ENCODE data around the gene ACTL7B. TPM values are rescaled to one million over a fixed set of nuclear protein-coding genes. Genes with fewer than 3 reads are reported as not detected.

The ACTL7B gene
- polyA plus RNA-seq, 1 donor from 2014 or later = not detected

- Histone ChIP-seq H3F3A (ENCODE audit: insufficient read depth, low read length, poor library complexity, severe bottlenecking) (no peaks in the 10 kb centered on the region), H3K27me3 (ENCODE audit: insufficient read depth, low read depth, low read length) (no peaks in the 10 kb centered on the region), H3K27ac (ENCODE audit: low read length) (no peak overlapping the region), H3K4me3 (ENCODE audit: low read length) (no peak overlapping the region), H3K9me2 (ENCODE audit: insufficient read depth, low read length) (no peaks in the 10 kb centered on the region), H3K4me2 (ENCODE audit: low read length) (no peak overlapping the region), H3K79me2 (replicated peaks; ENCODE audit: insufficient read depth, low read length) (no peaks in the 10 kb centered on the region), H3K9ac (ENCODE audit: low read length) (no peak overlapping the region), H3K36me3 (ENCODE audit: insufficient read depth, low read length) (no peaks in the 10 kb centered on the region), H3K9me3 (ENCODE audit: low read length) (no peaks in the 10 kb centered on the region), H2AFZ (ENCODE audit: low read depth, low read length) (no peak overlapping the region), H4K20me1 (ENCODE audit: insufficient read depth) (no peaks in the 10 kb centered on the region)
- TF ChIP-seq CTCF (IDR thresholded peaks at IDR 0.05; ENCODE audit: poor library complexity, severe bottlenecking) (no peak), SMC3 (conservative IDR thresholded peaks at IDR 0.05; ENCODE audit: poor library complexity) (no peak), RAD21 (conservative IDR thresholded peaks at IDR 0.05) (no peak), POLR2AphosphoS5 (IDR thresholded peaks at IDR 0.05) (no peak), EZH2 (IDR thresholded peaks at IDR 0.05; ENCODE audit: borderline replicate concordance, insufficient read depth, low read length, poor library complexity, severe bottlenecking) (no peak), REST (IDR thresholded peaks at IDR 0.05; ENCODE audit: borderline replicate concordance) (no peak)
These were observed 3.8 kb upstream of the ACTL7B start for GRCh38 chr9:108859459-108860114.

GRCh38 chr9:108857572-108857971 is 1.8 kb upstream of the ACTL7B start:
- Histone ChIP-seq H3K27ac (ENCODE audit: low read length) (no peak overlapping the region), H3K4me3 (ENCODE audit: low read length) (no peak overlapping the region), H2AFZ (ENCODE audit: low read depth, low read length) (no peak overlapping the region), H3F3A (ENCODE audit: insufficient read depth, low read length, poor library complexity, severe bottlenecking) (no peaks in the 10 kb centered on the region), H3K27me3 (ENCODE audit: insufficient read depth, low read depth, low read length) (no peaks in the 10 kb centered on the region), H3K79me2 (replicated peaks; ENCODE audit: insufficient read depth, low read length) (no peaks in the 10 kb centered on the region), H3K9me2 (ENCODE audit: insufficient read depth, low read length) (no peaks in the 10 kb centered on the region), H3K4me2 (ENCODE audit: low read length) (no peak overlapping the region), H4K20me1 (ENCODE audit: insufficient read depth) (no peaks in the 10 kb centered on the region), H3K9me3 (ENCODE audit: low read length) (no peaks in the 10 kb centered on the region), H3K36me3 (ENCODE audit: insufficient read depth, low read length) (no peaks in the 10 kb centered on the region), H3K9ac (ENCODE audit: low read length) (no peak overlapping the region)
- TF ChIP-seq TAF1 (IDR thresholded peaks at IDR 0.05; ENCODE audit: low read depth) (no peak), REST (IDR thresholded peaks at IDR 0.05; ENCODE audit: borderline replicate concordance) (no peak), SMC3 (conservative IDR thresholded peaks at IDR 0.05; ENCODE audit: poor library complexity) (no peak), RAD21 (conservative IDR thresholded peaks at IDR 0.05) (no peak), CTCF (IDR thresholded peaks at IDR 0.05; ENCODE audit: poor library complexity, severe bottlenecking) (no peak), POLR2AphosphoS5 (IDR thresholded peaks at IDR 0.05) (no peak), EZH2 (IDR thresholded peaks at IDR 0.05; ENCODE audit: borderline replicate concordance, insufficient read depth, low read length, poor library complexity, severe bottlenecking) (no peak), EP300 (conservative IDR thresholded peaks at IDR 0.05; ENCODE audit: poor library complexity, severe bottlenecking) (no peak)
